Measurements from ENCODE around the gene SV2B. TPM values are rescaled to one million over a fixed set of nuclear protein-coding genes. Genes with fewer than 3 reads are reported as not detected.

Gene SV2B
- total RNA-seq, 2 experiments from 2014 or later: not detected

DNA sequence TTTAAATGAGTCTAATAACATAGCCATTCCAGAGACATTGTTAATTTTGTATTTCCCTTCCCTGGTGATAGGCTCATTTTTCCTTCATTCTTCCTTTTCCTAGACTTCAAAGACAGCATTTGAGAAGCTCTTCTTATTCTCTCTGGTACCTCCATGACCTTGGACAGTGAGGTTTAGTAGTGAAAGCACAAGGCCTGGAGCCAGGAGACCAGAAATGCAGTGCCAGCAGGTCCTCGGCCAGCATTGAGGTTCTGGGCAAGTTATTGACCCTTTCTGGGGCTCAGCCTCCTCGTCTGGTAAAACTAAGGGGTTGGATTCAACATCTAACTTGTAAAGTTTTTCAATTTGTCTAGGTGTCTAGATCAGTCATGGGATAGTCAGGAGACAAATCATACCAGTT, 146.9 kb downstream of the SV2B start:
- no peaks in the 10 kb centered on the region for H3K9me3 Mint-ChIP-seq (ENCODE audit: low read depth)
- CTCF ChIA-PET: interaction anchor here (0.8 to 3.5 kb wide), 9 partner anchors 10 to 882 kb away, joined by 3 to 20 read pairs (median 4); no protein-coding TSS in a partner anchor
- ATAC-seq: no peak

GRCh38 chr15:91249591-91249990, 149.5 kb downstream of the SV2B start:
- no peaks in the 10 kb centered on the region for H3K9me3 Mint-ChIP-seq (ENCODE audit: low read depth)
- no peak for DNase-seq
- peaks cover 34% of the 10 kb centered on the region for H3K27me3 Mint-ChIP-seq
- no peak for ATAC-seq
- no peaks in the 10 kb centered on the region for H3K36me3 Mint-ChIP-seq
- no peaks in the 10 kb centered on the region for H3K4me1 Mint-ChIP-seq
- CTCF ChIA-PET: interaction anchor here (2.5 to 2.7 kb wide), 2 partner anchors 22 kb away, joined by 9 to 12 read pairs; no protein-coding TSS in a partner anchor
- no peak overlapping the region for H3K4me3 Mint-ChIP-seq
- no peak overlapping the region for H3K27ac Mint-ChIP-seq

More for the DNA sequence above, 146.9 kb downstream of the SV2B start:
- DNase-seq: no peak
- Mint-ChIP-seq H3K4me1 (no peaks in the 10 kb centered on the region), H3K27ac (no peak overlapping the region), H3K27me3 (peaks cover 33% of the 10 kb centered on the region), H3K36me3 (no peaks in the 10 kb centered on the region), H3K4me3 (no peak overlapping the region)

DNA sequence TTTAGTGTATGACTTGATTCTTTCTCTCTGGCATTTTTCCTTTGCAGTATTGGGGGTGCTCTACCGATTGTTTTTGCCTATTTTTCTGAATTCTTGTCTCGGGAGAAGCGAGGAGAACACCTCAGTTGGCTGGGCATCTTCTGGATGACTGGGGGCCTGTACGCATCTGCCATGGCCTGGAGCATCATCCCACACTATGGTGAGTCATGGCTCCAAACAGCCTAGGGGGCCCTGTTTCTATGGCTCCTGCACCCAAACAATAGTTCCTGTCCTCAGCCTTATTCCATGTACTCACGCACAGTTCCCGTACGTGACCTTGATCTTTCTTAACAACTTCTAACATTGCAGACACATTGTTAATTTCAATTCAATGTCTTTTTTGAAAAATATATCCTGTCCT, 152.3 kb downstream of the SV2B start:
- H3K36me3 Mint-ChIP-seq: no peaks in the 10 kb centered on the region
- ATAC-seq (no peak), DNase-seq (no peak)
- H3K9me3 Mint-ChIP-seq (ENCODE audit: low read depth): no peaks in the 10 kb centered on the region
- CTCF ChIA-PET: interaction anchor here (1.4 to 2.7 kb wide), 2 partner anchors 19 to 197 kb away, joined by 4 to 9 read pairs; no protein-coding TSS in a partner anchor
- H3K27me3 Mint-ChIP-seq: peaks cover 51% of the 10 kb centered on the region
- H3K27ac Mint-ChIP-seq: no peak overlapping the region
- H3K4me1 Mint-ChIP-seq: no peaks in the 10 kb centered on the region
- no peak overlapping the region for H3K4me3 Mint-ChIP-seq

DNA sequence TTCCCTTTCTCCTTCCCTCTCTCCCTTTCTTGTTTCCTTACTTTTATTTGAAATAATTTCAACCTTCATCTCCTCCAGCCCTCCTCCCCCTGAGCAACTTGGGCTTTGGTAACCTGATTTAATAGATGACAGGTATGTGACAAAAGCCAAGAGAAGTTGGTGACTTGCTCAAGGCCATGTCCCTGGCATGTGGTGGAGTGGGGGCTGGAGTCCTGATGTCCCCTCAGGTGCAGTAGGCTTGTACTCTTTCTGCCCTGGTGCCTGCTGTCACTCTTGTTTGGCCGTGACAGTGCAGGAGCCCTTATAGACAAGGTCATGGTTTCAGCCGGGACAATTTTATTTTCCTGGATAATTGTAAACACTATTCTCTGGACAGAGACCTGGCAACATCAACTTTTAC, 152.7 kb downstream of the SV2B start:
- no peak overlapping the region for H3K4me3 Mint-ChIP-seq
- H3K27me3 Mint-ChIP-seq: peaks cover 52% of the 10 kb centered on the region
- ATAC-seq (no peak), DNase-seq (no peak)
- CTCF ChIA-PET: interaction anchor here (0.6 kb wide), 1 partner anchor 16 kb away, joined by 3 read pairs; no protein-coding TSS in a partner anchor
- no peak overlapping the region for H3K27ac Mint-ChIP-seq
- H3K4me1 Mint-ChIP-seq: no peaks in the 10 kb centered on the region
- no peaks in the 10 kb centered on the region for H3K36me3 Mint-ChIP-seq
- H3K9me3 Mint-ChIP-seq (ENCODE audit: low read depth): no peaks in the 10 kb centered on the region

GRCh38 chr15:91253605-91254004, 153.5 kb downstream of the SV2B start:
- CTCF ChIA-PET: interaction anchor here (0.6 to 1.0 kb wide), 2 partner anchors 9 to 15 kb away, joined by 3 read pairs; no protein-coding TSS in a partner anchor
- Mint-ChIP-seq H3K4me3 (no peak overlapping the region), H3K27me3 (peaks cover 54% of the 10 kb centered on the region), H3K27ac (no peak overlapping the region), H3K36me3 (no peaks in the 10 kb centered on the region), H3K4me1 (peaks cover 2% of the 10 kb centered on the region), H3K9me3 (ENCODE audit: low read depth) (no peaks in the 10 kb centered on the region)
- ATAC-seq: no peak
- no peak for DNase-seq

GRCh38 chr15:91254766-91255165, 154.7 kb downstream of the SV2B start:
- Mint-ChIP-seq H3K4me1 (peaks cover 2% of the 10 kb centered on the region), H3K27me3 (peaks cover 46% of the 10 kb centered on the region)
- CTCF ChIA-PET: interaction anchor here (0.6 to 4.3 kb wide), 2 partner anchors 8 to 17 kb away, joined by 3 to 20 read pairs; no protein-coding TSS in a partner anchor

DNA sequence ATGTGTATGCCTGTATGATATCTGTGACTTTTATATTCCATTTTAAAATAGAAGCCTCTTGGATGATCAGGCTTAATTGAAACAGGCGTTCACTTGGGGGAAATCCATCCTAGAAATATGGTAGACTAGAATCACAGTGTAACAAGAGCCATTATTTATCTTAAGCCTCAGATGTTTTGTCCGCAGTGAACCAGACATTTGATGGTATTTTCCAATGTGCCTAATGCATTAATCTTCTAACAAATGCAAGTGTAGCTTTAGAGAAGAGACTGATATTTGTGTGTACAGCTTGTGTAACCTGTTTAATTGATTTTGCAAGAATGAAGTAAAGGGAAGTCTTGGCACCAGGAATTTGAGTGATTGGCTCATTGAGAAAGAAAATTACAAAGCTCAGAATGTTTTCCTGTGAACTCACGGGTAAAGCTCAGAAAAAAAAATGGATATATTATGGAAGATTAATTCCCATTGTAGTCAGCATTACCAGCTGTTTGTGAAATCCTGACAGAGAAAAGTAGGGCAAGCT, 155.7 kb downstream of the SV2B start:
- no peak for ATAC-seq
- Mint-ChIP-seq H3K27ac (no peak overlapping the region), H3K4me1 (peaks cover 2% of the 10 kb centered on the region), H3K36me3 (no peaks in the 10 kb centered on the region), H3K4me3 (no peak overlapping the region), H3K9me3 (ENCODE audit: low read depth) (no peaks in the 10 kb centered on the region), H3K27me3 (peaks cover 48% of the 10 kb centered on the region)
- CTCF ChIA-PET: interaction anchor here (0.8 to 4.3 kb wide), 3 partner anchors 9 to 55 kb away, joined by 3 to 20 read pairs (median 3); no protein-coding TSS in a partner anchor
- DNase-seq: no peak

More at GRCh38 chr15:91254766-91255165, 154.7 kb downstream of the SV2B start:
- H3K9me3 Mint-ChIP-seq (ENCODE audit: low read depth): no peaks in the 10 kb centered on the region
- no peaks in the 10 kb centered on the region for H3K36me3 Mint-ChIP-seq
- no peak overlapping the region for H3K4me3 Mint-ChIP-seq
- H3K27ac Mint-ChIP-seq: no peak overlapping the region
- no peak for DNase-seq
- ATAC-seq: no peak

GRCh38 chr15:91257746-91258414, 157.8 kb downstream of the SV2B start:
- H3K4me3 Mint-ChIP-seq: no peak overlapping the region
- no peak for DNase-seq
- peaks cover 40% of the 10 kb centered on the region for H3K27me3 Mint-ChIP-seq
- H3K27ac Mint-ChIP-seq: no peak overlapping the region
- H3K9me3 Mint-ChIP-seq (ENCODE audit: low read depth): no peaks in the 10 kb centered on the region
- H3K4me1 Mint-ChIP-seq: peaks cover 2% of the 10 kb centered on the region
- H3K36me3 Mint-ChIP-seq: no peaks in the 10 kb centered on the region
- CTCF ChIA-PET: interaction anchor here (1.0 to 4.3 kb wide), 3 partner anchors 11 to 15 kb away, joined by 3 to 20 read pairs (median 11); no protein-coding TSS in a partner anchor
- no peak for ATAC-seq

- Mint-ChIP-seq H3K36me3 (no peaks in the 10 kb centered on the region), H3K27me3 (peaks cover 39% of the 10 kb centered on the region), H3K4me3 (no peak overlapping the region), H3K27ac (no peak overlapping the region), H3K9me3 (ENCODE audit: low read depth) (no peaks in the 10 kb centered on the region), H3K4me1 (peaks cover 2% of the 10 kb centered on the region)
- peak; percentile 43 for DNase-seq
- peak; percentile 49 for ATAC-seq
- CTCF ChIA-PET: interaction anchor here (0.9 to 4.3 kb wide), 4 partner anchors 9 to 15 kb away, joined by 3 to 20 read pairs (median 7); no protein-coding TSS in a partner anchor
Observed at GRCh38 chr15:91258415-91258759, 158.3 kb downstream of the SV2B start.

- CTCF ChIA-PET: interaction anchor here (0.9 to 4.3 kb wide), 3 partner anchors 8 to 13 kb away, joined by 3 to 20 read pairs (median 11); no protein-coding TSS in a partner anchor
- peaks cover 2% of the 10 kb centered on the region for H3K4me1 Mint-ChIP-seq
- DNase-seq: no peak
- no peaks in the 10 kb centered on the region for H3K9me3 Mint-ChIP-seq (ENCODE audit: low read depth)
- no peak for ATAC-seq
- H3K27me3 Mint-ChIP-seq: peaks cover 35% of the 10 kb centered on the region
- H3K36me3 Mint-ChIP-seq: no peaks in the 10 kb centered on the region
- no peak overlapping the region for H3K4me3 Mint-ChIP-seq
- H3K27ac Mint-ChIP-seq: no peak overlapping the region
Observed at GRCh38 chr15:91259077-91259476, 159.0 kb downstream of the SV2B start.

DNA sequence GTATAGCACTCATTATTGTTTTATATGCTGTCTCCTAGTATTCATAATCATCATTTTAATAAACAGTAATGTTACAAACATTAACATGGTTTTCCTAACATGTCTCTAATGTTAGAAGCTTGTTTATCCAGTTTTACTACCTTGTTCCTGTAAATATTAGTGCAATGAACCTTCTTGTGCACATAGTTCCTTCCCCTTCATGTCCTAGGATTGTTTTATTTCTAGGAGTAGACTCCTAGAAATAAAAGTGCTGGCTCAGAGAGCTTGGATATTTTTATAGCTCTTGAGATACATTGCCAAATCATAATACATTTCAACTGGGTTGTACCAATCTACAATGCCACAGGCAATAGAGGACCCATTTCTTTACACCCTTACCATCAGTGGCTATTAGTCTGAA, 161.3 kb downstream of the SV2B start:
- CTCF ChIA-PET: interaction anchor here (1.1 to 1.5 kb wide), 2 partner anchors 10 to 12 kb away, joined by 3 to 7 read pairs; no protein-coding TSS in a partner anchor
- Mint-ChIP-seq H3K36me3 (no peaks in the 10 kb centered on the region), H3K27me3 (peaks cover 26% of the 10 kb centered on the region), H3K4me1 (peaks cover 2% of the 10 kb centered on the region), H3K4me3 (no peak overlapping the region), H3K27ac (no peak overlapping the region), H3K9me3 (ENCODE audit: low read depth) (no peaks in the 10 kb centered on the region)
- DNase-seq (no peak), ATAC-seq (no peak)

- no peaks in the 10 kb centered on the region for H3K36me3 Mint-ChIP-seq
- no peaks in the 10 kb centered on the region for H3K9me3 Mint-ChIP-seq (ENCODE audit: low read depth)
- no peak overlapping the region for H3K4me3 Mint-ChIP-seq
- no peaks in the 10 kb centered on the region for H3K4me1 Mint-ChIP-seq
- peaks cover 20% of the 10 kb centered on the region for H3K27me3 Mint-ChIP-seq
- ATAC-seq (no peak), DNase-seq (no peak)
- H3K27ac Mint-ChIP-seq: no peak overlapping the region
- CTCF ChIA-PET: interaction anchor here (1.0 kb wide), 1 partner anchor 10 kb away, joined by 4 read pairs; no protein-coding TSS in a partner anchor
Observed at GRCh38 chr15:91263632-91264531, 163.8 kb downstream of the SV2B start.
